RWPE1 (cell line): ENCODE measurements around the gene SLC39A7.
"Not testable (repeated sequence)": the region's sequence is repeated elsewhere in the genome, so short reads cannot be mapped to it uniquely, and the experiment has no call there.

Experiments used
- CTCF ChIA-PET: fragments of 350-600 bp; sonication (Branson Sonifier 250); formaldehyde crosslinking; extraction: SDS; loops from one replicate; lab custom pipeline; 2021; lab: Yijun Ruan, JAX
- POLR2A ChIA-PET: fragments of 400-600 bp; formaldehyde crosslinking; extraction: SDS; loops from one replicate; lab custom pipeline; 2020; ENCODE audit warnings: antibody characterized with exemption; ENCODE audit not compliant: low non-redundant PET; lab: Yijun Ruan, JAX
- DNase-seq: peaks from one replicate; pipeline ENCODE4 v3.0.0; 2012; ENCODE audit warnings: low spot score
- H3K27ac ChIP-seq: fragments of 450-650 bp; 2 replicates; pipeline ENCODE4 v1.5.1; 2017
- TF ChIP-seq, protein P1 (sequence below): fragments of 450-650 bp; conservative IDR thresholded peaks from 2 replicates; pipeline ENCODE4 v1.5.1; 2017; ENCODE audit warnings: low read depth, mild to moderate bottlenecking

The SLC39A7 gene

DNA sequence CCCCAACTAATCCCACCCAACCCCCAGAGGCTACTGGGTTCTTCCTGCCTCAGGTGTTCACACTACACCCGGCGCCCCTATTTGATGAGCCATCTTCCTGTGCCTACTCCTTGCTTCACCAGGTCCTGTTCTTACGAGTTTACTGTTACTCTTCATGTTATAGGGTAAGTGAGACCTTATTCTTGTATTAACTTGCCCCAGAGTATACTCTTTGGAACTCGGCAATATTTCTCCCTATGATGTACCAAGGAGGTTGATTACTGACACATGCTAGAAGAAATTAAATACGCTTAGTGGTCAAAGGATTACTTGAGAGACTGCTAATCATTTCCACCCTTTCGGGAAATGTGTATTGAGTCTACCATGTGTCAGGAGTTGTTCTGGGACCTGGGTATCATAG lies 16.6 kb downstream of the SLC39A7 start:
- no peak for DNase-seq
- TF ChIP-seq, protein P1, sequence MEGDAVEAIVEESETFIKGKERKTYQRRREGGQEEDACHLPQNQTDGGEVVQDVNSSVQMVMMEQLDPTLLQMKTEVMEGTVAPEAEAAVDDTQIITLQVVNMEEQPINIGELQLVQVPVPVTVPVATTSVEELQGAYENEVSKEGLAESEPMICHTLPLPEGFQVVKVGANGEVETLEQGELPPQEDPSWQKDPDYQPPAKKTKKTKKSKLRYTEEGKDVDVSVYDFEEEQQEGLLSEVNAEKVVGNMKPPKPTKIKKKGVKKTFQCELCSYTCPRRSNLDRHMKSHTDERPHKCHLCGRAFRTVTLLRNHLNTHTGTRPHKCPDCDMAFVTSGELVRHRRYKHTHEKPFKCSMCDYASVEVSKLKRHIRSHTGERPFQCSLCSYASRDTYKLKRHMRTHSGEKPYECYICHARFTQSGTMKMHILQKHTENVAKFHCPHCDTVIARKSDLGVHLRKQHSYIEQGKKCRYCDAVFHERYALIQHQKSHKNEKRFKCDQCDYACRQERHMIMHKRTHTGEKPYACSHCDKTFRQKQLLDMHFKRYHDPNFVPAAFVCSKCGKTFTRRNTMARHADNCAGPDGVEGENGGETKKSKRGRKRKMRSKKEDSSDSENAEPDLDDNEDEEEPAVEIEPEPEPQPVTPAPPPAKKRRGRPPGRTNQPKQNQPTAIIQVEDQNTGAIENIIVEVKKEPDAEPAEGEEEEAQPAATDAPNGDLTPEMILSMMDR, result no peak
- CTCF ChIA-PET, result no interaction called here
- H3K27ac ChIP-seq, result no peak overlapping the region
- POLR2A ChIA-PET, result no interaction called here

DNA sequence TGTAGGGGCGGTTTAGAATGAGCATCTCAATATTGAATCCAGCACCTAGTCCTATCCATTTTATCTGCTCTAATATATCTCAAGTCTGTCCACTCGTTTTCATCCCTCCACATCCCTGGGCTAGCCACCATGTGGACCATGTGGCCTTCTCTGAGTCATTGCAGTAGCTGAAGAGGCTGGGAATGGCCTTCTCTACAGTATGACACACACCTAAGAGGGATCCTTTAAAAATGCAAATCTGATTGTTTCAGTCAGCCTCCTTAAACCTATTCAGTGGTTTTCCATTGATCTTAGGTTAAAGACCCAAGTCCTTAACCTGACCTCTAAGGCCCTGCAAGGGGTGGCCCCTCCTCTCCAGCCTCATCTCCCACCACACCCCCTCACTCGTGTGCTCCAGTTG lies 17.0 kb downstream of the SLC39A7 start:
- DNase-seq, result no peak
- CTCF ChIA-PET, result no interaction called here
- TF ChIP-seq, protein P1, result no peak
- POLR2A ChIA-PET, result no interaction called here
- H3K27ac ChIP-seq, result no peak overlapping the region

DNA sequence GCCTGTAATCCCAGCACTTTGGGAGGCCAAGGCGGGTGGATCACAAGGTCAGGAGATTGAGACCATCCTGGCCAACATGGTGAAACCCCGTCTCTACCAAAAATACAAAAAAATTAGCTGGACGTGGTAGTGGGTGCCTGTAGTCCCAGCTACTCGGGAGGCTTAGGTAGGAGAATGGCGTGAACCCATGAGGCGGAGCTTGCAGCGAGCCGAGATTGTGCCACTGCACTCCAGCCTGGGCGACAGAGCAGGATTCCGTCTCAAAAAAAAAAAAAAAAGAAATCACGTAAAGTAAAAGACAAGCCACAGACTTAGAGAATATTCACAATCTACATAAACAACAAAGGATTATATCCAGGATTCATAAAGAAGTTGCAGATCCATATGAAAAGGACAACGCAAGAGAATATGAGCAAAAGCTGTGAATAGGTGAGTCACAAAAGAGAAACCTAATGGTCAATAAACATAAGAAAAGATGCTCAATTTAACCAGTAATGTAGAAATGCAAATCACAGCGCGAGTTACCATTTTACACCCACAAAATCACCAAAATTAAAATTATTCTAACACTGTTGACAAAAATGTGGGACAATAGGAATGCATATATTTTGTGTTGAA lies 25.9 kb downstream of the SLC39A7 start:
- DNase-seq, H3K27ac ChIP-seq, POLR2A ChIA-PET: not testable (repeated sequence)
- CTCF ChIA-PET, result interaction anchor here (0.6 to 0.7 kb wide), 4 partner anchors 11 to 186 kb away, joined by 3 to 10 read pairs (median 3); no protein-coding TSS in a partner anchor

DNA sequence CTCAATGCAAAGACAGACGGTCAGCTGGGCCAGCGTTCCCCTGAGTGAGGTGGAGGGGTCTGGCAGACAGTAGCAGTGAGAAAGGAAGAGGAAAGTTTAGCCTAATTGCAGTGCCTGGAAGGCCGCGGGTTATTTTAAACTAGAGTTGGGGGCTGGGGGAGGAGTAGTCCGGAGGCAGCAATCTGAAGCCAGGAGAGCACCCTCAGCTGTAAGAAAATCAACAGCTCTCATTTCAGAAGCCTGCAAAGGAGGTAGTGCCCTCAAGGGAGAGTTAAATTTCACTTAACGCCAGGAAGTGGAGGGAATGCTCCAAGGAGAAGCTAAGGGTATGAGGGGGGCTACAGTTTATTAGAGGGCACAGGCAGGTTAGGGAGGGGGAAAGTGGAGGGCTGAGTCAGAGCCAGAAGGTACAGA lies 34.6 kb downstream of the SLC39A7 start:
- TF ChIP-seq, protein P1, result no peak
- no peak overlapping the region for H3K27ac ChIP-seq
- CTCF ChIA-PET, result interaction anchor here (0.6 to 1.4 kb wide), 3 partner anchors 13 to 126 kb away, joined by 4 to 6 read pairs (median 4); no protein-coding TSS in a partner anchor
- no peak for DNase-seq
- POLR2A ChIA-PET, result no interaction called here

DNA sequence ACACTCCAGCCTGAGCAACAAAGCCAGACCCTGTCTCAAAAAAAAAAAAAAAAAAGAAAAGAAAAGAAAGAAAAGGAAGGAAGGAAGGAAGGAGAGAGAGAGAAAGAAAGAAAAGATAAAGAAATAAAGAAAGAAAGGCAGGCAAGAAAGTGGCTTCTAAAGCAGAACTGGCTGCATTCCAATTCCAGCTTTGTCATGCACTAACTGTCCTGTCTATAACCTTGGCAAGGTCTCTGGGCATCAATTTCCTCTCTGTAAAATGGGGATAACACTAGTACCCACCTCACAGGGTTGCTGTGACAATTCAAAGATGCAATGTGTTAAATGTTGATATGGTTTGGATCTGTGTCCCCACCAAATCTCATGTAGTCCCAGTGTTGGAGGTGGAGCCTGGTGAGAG lies 35.7 kb downstream of the SLC39A7 start:
- CTCF ChIA-PET, result interaction anchor here (0.7 kb wide), 1 partner anchor 63 kb away, joined by 4 read pairs; no protein-coding TSS in a partner anchor
- POLR2A ChIA-PET, result interaction anchor here (0.6 kb wide), 2 partner anchors 28 to 256 kb away, joined by 3 to 5 read pairs; partner anchors contain the start of gene RING1
- H3K27ac ChIP-seq, result no peak overlapping the region
- TF ChIP-seq, protein P1, result no peak
- DNase-seq, result no peak

DNA sequence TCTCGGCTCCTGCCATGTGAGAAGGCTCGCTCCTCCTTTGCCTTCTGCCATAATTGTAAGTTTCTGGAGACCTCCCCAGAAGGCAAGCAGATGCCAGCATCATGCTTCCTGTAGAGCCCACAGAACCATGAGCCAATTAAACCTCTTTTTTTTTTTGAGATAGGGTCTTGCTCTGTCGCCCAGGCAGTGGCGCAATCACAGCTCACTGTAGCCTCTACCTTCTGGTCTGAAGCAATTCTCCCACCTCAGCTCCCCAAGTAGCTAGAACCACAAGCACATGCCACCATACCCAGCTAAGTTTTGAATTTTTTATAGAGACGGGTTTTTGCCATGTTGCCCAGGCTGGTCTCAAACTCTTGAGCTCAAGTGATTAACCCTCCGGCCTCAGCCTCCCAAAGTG lies 36.2 kb downstream of the SLC39A7 start:
- ChIA-PET CTCF (no interaction called here), POLR2A (no interaction called here)
- TF ChIP-seq, protein P1, result no peak
- no peak overlapping the region for H3K27ac ChIP-seq
- DNase-seq, result no peak

DNA sequence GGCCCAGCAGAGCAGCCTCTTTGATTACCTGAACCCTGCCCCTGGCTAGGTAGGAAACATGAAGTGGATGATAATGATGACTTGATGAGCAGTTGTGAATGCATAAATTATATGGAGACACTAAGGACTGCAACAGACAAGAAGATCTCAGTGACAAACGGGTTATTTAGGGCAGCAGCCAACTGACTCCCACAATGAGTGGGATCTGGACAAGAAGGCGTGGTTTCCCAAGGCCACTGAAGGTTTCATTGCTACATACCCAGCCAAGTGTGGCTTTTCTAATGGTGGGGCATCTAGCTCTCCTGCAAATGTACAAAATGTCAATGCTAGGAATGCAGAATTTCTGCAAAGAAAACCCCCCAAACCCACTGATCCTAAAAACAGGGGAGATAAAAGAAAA lies 37.1 kb downstream of the SLC39A7 start:
- H3K27ac ChIP-seq, result no peak overlapping the region
- ChIA-PET CTCF (interaction anchor here (0.6 kb wide), 1 partner anchor 11 kb away, joined by 3 read pairs; no protein-coding TSS in a partner anchor), POLR2A (no interaction called here)
- no peak for DNase-seq
- TF ChIP-seq, protein P1, result no peak
